ENCODE measurements around the gene SLC14A1. TPM values are rescaled to one million over a fixed set of nuclear protein-coding genes. Genes with fewer than 3 reads are reported as not detected.

Gene SLC14A1
- not detected for total RNA-seq

DNA sequence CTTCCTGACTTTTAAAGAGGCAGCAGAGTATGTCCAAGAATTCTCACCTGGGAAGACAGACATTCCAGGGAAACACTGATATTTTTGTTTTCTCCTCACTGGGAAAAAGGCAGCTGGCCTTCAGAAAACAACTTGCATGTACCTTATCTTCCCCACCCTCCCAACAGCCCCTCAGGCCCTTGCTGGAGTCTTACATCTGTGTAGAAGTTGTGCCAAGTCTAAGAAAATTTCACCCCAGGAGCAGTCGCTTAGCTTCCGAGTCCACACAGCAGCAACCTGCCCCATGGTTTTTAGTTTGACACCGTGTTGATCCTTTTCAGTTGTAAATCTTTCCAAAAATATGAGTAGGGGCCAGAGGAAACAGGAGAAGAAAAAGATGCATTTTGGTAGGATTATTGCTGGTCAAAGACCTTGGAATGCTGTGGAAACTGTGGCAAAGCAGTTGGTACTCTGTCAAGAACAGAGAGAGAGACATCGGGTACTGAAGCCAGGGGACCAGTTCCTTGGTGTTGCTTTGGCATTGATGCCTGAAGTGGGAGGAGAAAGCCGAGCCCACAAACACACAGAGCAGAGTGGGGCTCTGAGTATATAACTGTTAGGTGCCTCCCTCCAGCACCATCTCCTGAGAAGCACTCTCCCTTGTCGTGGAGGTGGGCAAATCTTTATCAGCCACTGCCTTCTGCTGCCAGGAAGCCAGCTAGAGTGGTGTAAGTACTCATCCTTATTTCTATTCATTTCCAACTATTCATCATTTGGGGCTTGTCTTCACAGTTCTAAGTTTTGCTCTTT is at the start of gene SLC14A1:
TSS of gene SLC14A1 (plus strand) at position 615 of the 789 bp plus-strand sequence. CDS start 6,140 bp downstream, outside the sequence.

Small RNA genes within 50 kb of the gene (small RNA-seq; reads per million reads assigned to genes)
- gene AC087685.1, result 0 reads per million in 2 donors

Other genes starting within 250 kb of the SLC14A1 start
- gene SLC14A2, start 108.7 kb upstream of the SLC14A1 start, total RNA-seq, result under 1 TPM in 1 of 2 donors, not detected in 1; under 0.01 TPM
- under 1 TPM; under 0.01 TPM for gene SIGLEC15, start 101.5 kb downstream of the SLC14A1 start, total RNA-seq
- 10 to 100 TPM; 44.6 to 52.3 TPM for gene EPG5, start 243.1 kb downstream of the SLC14A1 start, total RNA-seq